ENCODE results near the gene CD24.
"Not testable (repeated sequence)": the region's sequence is repeated elsewhere in the genome, so short reads cannot be mapped to it uniquely, and the experiment has no call there.

CD24 gene

DNA sequence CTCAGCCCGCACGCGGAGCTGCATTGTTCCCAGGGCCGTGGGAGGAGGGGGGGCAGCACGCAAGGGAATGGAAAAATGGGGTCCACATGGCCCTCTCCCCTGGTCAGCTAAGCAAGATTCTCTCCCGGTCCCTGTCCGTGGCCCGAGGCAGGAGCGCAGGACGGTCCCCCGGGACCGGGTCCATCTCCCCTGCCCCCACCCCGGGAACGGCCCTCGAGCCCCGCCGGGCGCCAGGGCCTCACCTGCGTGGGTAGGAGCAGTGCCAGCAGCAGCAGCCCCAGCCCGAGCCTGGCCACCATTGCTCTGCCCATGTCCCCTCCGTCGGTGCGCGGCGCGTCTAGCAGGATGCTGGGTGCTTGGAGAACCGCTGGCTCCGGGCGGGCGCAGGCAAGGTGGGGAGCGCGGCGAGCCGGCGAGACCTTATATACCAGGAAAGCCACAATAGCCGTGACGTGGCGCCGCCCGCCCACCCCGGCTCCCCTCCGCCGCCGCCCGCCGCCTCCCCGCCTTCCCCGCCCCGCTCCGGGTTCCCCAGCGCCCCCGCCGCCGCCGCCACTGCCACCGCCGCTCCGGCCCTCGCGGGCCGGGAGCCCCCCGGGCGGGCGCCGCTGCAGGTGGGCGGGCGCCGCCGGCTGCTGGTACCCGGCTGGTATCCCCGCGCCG, at the start of gene CD24:
Gene CD24, minus strand, starts transcription at position 394 of the 663 bp plus-strand sequence. Its CDS starts 83 bp downstream, at position 311.
- no peak for DNase-seq (ENCODE audit: extremely low read depth in 1 of 2, low read depth in 1 of 2)

DNA sequence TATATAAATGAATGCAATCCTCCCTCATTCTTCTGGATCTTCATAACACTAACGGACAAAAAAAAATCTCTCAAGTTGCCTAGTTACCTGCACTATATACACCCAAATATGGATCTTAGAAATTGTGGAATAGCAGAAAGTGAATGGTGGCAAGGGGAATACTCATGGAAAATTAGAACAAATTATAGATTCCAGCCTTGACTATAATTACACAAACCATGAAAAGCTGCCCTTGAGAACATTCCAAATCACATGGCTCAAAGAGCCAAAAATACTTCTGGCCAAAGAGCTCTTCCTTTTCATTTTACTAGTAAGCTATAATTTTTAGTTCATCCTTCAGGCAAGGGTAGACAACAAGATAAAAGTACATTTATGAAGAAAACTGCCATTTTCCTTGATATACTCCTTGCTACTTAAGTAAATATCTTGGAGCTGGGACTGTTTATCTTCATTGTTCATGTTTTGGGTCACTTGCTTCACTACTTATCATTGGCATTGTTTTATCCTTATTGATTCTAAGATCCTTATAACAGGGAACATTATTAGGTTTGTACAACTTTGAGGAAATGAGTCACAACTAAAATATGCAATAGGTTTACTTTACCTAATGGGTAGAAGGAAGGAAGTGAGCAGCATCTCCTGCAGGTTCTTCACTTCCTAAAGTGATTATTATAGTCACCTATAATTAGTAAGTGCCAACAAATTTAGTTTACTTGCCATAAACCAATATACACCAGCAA, 47.1 kb upstream of the CD24 start:
- DNase-seq (ENCODE audit: extremely low read depth in 1 of 2, low read depth in 1 of 2), result no peak

GRCh38 chr6:107020239-107020638, 45.7 kb upstream of the CD24 start:
- DNase-seq (ENCODE audit: extremely low read depth in 1 of 2, low read depth in 1 of 2), result no peak

DNA sequence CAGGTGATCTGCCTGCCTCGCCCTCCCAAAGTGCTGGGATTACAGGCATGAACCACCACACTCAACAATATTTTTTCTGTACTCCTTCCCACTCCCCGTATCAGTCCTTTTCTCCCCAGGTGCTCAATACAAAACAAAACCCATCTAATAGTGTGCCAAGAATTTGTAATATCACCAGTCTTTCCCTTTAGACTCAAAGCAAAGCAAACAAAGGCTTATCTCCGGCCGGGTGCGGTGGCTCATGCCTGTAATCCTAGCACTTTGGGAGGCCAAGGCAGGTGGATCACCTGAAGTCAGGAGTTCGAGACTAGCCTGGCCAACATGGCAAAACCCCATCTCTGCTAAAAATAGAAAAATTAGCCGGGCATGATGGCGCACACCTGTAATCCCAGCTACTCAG, 45.1 kb upstream of the CD24 start:
- not testable (repeated sequence) for DNase-seq (ENCODE audit: extremely low read depth in 1 of 2, low read depth in 1 of 2)

DNA sequence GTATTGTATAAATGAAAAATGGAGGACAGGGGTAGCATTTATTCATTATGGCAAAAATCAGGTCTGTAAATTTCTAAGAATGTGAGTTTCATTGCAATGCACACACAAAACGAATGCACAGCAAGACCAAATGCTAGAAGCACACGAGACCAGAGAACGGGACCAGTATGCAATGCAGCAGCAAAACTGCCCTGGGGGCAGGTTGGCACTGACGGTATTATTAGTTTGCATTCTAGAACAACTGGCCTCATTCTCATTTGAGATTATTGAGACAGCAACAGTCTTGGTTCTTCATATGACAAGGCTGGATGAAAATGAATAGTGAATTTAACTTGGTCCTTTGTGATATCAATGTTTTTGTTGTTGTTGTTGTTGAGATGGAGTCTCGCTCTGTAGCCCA, 44.5 kb upstream of the CD24 start:
- DNase-seq (ENCODE audit: extremely low read depth in 1 of 2, low read depth in 1 of 2), result no peak

GRCh38 chr6:107009499-107009898, 35.0 kb upstream of the CD24 start:
- DNase-seq (ENCODE audit: extremely low read depth in 1 of 2, low read depth in 1 of 2), result no peak

- peak in 1 of 2 donors; percentile 20 for DNase-seq (ENCODE audit: extremely low read depth in 1 of 2, low read depth in 1 of 2)
These were observed 23.0 kb upstream of the CD24 start for GRCh38 chr6:106997392-106998158.

DNA sequence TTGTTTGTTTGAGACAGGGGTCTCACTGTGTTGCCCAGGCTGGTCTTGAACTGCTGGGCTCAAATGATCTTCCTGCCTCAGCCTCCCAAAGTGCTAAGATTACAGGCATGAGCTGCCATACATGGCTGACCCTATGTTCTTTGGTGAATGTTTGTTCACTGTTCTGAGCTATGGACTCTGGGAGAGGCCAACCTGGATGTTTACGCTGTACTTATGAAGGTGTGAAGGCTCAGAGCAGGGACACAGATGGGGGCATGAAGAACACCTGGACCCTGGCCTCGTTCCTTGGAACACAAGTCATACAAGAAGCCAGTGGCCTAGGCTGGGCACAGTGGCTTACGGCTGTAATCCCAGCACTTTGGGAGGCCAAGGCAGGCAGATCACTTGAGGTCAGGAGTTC, 21.1 kb upstream of the CD24 start:
- DNase-seq (ENCODE audit: extremely low read depth in 1 of 2, low read depth in 1 of 2), result no peak

- DNase-seq (ENCODE audit: extremely low read depth in 1 of 2, low read depth in 1 of 2), result not testable (repeated sequence)
These were observed 15.2 kb upstream of the CD24 start for GRCh38 chr6:106989737-106990136.

GRCh38 chr6:106988664-106989063, 14.1 kb upstream of the CD24 start:
- DNase-seq (ENCODE audit: extremely low read depth in 1 of 2, low read depth in 1 of 2), result no peak

DNA sequence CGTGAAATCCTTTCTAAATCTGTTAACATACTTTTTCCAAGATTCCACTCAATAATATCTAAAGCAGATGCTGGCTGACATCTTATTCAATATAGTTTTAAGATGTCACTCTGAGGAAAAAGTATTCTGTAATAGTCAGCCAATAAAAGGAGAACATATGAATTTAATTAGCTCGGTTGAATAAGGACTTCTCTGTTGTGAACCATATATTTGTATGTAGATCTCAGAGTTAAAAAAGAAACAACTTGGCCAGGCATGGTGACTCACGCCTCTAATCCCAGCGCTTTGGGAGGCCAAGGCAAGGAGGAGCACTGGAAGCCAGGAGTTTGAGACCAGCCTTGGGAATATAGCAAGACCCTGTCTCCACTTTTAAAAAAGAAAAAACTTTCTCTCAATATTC, 7.4 kb upstream of the CD24 start:
- no peak for DNase-seq (ENCODE audit: extremely low read depth in 1 of 2, low read depth in 1 of 2)

DNA sequence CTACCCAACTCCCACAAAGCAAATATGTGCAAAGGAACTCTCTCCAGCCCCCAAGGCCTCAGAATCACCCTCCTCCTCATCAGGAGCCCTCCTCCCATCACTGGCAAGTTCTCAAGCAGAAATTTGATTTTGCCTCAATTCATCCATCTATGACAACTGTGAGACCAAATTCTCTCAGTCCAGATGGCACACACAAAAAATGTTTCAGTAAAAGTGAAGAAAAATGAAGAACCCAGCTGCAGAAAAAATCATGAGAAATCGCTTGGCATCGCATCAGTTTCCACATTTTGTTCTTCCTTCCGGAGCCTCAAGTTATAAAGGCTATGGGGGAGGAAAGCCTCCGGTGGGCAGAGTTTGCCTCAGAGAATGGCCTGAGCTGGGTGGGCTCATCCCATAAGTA, 6.4 kb upstream of the CD24 start:
- no peak for DNase-seq (ENCODE audit: extremely low read depth in 1 of 2, low read depth in 1 of 2)

DNA sequence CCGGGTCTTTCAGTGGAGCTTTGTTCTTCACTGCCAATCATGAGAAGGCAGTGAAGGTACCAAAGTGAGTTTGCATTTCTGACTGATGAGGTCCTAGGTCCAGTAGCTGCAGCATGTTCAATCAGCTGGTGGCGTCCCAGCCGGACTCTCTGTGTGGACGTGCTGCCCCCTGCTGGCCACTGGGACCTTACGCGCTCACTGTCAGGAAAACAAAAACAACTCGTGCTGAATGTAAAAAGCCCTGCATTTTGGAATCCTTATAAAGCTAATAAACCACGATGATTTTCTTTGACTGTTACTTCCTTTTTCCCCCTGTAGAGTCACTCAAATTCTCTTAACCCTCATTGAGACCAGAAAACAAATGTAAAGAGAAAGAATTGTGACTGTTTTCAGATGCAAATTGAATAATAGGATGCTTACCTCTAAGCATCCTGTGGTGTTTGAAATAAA, 4.9 kb upstream of the CD24 start:
- peak; percentile 33 to 71 for DNase-seq (ENCODE audit: extremely low read depth in 1 of 2, low read depth in 1 of 2)

GRCh38 chr6:106977246-106977645, 2.7 kb upstream of the CD24 start:
- DNase-seq (ENCODE audit: extremely low read depth in 1 of 2, low read depth in 1 of 2), result no peak

GRCh38 chr6:106976270-106976669, 1.7 kb upstream of the CD24 start:
- no peak for DNase-seq (ENCODE audit: extremely low read depth in 1 of 2, low read depth in 1 of 2)

DNA sequence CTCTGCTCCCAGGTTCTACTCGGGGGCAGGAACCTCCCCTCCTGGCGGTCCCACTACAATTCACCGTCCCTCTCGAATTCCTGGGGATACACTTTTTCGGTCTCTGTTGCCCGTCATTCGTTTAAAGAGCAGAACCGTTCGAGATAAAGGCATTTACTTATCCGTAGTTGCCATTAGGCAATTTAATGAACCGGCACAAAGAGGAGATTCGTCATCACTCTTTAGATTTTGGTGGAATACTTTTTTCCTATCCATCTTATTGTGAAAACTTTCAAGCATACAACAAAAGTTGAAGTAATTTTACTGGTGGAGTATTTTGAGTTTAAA, 1.2 kb upstream of the CD24 start:
- DNase-seq (ENCODE audit: extremely low read depth in 1 of 2, low read depth in 1 of 2), result no peak

DNA sequence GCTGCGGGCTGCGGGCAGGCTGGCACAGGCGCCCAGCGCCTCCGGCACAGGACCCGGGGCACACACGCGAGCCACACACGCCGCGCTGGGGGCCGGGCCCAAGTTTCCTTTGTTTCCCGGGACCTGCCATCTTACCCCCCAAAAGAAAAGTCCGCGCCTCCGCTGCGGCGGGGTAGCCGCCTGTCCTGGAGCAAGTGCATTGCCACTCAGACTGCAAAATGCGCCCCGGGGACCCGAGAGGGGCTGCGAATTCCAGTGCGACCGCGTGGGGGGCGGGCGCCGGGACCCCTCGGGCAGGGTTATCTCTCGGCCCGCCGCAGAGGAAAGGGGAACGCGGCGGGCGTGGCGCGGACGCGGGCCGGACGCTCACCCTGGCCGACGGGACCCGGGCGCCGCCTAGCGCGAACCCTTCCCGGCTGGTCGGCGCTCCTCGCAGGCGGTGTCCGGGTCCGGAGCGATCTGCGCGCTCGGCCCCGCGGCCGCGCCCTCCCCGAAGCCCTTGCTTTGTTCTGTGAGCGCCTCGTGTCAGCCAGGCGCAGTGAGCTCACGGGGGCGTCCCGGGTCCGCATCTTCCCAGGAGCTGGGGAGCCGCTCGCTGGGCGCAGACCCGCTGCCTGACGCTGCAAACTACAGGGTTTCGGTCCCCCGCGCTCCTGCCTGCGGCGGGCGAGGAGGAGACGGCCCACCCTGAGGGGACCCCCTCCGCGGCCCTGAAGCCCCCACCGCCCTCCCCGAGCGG, 639 bp upstream of the CD24 start:
- DNase-seq (ENCODE audit: extremely low read depth in 1 of 2, low read depth in 1 of 2), result no peak

GRCh38 chr6:106973836-106974335, 643 bp downstream of the CD24 start:
- no peak for DNase-seq (ENCODE audit: extremely low read depth in 1 of 2, low read depth in 1 of 2)

DNA sequence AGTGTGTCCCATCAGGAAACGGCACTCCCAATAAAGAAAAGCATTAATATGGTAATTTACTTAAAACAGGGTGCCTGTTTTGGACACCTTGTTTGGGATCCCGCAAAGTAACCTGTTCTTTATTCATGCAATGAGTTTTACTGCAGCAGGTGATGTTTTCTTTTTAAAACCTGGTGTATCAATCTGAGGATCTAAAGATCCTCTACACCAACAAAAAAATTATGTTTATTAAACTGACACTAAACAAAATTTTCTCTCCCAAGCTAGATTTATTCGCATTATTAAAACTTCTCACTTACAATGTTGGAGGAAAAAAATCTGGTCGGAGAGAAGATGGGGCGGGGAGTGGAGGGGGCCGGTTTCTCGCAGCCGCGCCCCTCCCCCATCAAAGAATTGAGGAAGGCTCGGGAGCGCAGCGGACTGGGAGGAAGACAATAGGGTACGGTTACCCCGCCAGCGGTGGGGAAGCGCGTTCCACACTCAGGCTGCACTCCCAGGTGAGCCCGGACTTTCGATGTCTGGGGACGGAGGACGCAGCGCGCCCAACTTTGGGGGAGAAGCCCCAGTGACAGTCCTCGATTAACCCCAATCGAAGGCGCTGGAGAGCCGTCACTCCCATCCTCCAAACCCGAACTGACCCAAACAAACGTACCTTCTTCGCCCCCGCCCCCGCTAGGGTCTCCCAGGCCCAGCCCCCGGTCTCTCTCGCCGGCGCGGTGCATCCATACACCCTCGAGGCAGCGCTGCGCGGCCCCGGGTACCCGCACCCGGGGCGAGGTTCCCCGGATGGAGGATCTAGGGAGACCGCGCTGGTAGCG, 1.3 kb downstream of the CD24 start:
- no peak for DNase-seq (ENCODE audit: extremely low read depth in 1 of 2, low read depth in 1 of 2)

- DNase-seq (ENCODE audit: extremely low read depth in 1 of 2, low read depth in 1 of 2), result no peak
These were observed 2.0 kb downstream of the CD24 start for GRCh38 chr6:106972500-106972899.
